Loucy (cell line): ENCODE data around the gene FAR2.

Experiments
- EZH2phosphoT487 ChIP-seq: fragments of 200-600 bp; IDR thresholded peaks from 2 replicates; pipeline ENCODE4 v1.6.1; 2018; ENCODE audit warnings: antibody characterized with exemption, mild to moderate bottlenecking, moderate library complexity, borderline replicate concordance
- TF ChIP-seq, protein P1 (sequence below): fragments of 200-600 bp; sonication (generic); conservative IDR thresholded peaks from 2 replicates; pipeline ENCODE4 v1.5.1; 2014; ENCODE audit warnings: mild to moderate bottlenecking, antibody characterized with exemption, low read length

DNA sequence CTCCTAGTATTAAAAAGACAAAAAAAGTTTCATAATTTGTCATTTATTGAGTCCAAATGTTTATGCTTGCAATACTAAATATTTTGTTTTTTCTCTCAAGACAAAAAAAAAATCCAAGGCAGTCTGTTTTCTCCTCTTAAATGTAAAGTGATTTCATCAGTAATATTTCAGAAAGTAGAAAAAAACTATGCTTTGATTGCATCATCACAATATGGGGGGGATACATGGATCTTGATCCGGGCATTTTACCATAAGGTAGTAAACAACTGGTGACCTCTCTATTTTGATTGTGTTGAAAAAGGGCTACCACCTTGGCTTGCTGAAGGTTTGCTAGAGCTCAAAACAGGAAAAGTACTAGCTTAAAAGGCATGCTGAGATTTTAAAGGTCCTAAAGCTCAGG is 188.2 kb downstream of the FAR2 start:
- TF ChIP-seq, protein P1, sequence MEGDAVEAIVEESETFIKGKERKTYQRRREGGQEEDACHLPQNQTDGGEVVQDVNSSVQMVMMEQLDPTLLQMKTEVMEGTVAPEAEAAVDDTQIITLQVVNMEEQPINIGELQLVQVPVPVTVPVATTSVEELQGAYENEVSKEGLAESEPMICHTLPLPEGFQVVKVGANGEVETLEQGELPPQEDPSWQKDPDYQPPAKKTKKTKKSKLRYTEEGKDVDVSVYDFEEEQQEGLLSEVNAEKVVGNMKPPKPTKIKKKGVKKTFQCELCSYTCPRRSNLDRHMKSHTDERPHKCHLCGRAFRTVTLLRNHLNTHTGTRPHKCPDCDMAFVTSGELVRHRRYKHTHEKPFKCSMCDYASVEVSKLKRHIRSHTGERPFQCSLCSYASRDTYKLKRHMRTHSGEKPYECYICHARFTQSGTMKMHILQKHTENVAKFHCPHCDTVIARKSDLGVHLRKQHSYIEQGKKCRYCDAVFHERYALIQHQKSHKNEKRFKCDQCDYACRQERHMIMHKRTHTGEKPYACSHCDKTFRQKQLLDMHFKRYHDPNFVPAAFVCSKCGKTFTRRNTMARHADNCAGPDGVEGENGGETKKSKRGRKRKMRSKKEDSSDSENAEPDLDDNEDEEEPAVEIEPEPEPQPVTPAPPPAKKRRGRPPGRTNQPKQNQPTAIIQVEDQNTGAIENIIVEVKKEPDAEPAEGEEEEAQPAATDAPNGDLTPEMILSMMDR = no peak
- no peak for TF ChIP-seq EZH2phosphoT487
